Limb (tissue), 2 donors: ENCODE measurements around the gene SIKE1.
"Not testable (repeated sequence)": the region's sequence is repeated elsewhere in the genome, so short reads cannot be mapped to it uniquely, and the experiment has no call there.

Experiments
- DNase-seq, 2 donors: peaks; one replicate each; pipeline ENCODE4 v3.0.0-alpha.2; 2016; ENCODE audit errors: extremely low spot score in 2 of 2

The SIKE1 gene

DNA sequence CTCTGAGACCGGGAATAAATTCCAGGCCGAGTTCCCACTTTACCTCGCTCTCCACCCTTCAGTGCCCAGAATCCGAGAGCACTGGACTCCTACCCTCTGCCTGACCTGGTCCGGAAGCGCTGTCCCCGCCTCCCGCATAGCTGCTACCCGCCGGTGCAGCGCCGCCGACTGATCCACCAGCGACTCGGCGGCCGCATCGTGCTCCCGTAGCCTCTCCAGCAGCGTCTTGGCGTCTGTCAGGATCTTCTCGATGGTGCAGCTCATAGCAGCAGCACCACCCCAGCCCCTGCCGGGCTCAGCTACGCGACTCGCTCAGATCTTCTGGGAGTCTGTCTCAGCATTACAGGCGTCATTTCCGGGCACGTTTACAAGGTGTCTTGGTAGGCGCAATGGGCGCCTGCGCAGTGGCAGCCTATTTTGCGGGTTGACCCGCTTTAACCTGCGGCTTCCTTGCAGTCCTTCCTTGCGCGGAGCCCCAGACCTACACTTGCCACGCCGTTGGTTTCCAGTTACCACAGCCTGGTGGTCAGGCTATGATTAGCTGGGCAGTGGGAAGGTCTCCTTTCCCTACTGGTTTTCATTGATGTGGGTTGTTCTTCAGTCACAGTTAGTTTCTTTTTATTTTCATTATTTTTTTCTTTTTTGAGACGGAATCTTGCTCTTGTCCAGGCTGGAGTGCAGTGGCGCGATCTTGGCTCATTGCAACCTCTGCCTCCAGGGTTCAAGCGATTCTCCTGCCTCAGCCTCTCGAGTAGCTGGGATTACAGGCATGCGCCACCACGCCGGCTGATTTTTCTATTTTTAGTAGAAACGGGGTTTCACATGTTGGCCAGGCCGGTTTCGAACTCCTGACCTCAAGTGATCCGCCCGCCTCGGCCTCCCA, at the start of gene SIKE1:
Gene SIKE1, minus strand, starts transcription at position 342 of the 883 bp plus-strand sequence. Its CDS starts 78 bp downstream, at position 264.
- peak; percentile 92 to 97 for DNase-seq

DNA sequence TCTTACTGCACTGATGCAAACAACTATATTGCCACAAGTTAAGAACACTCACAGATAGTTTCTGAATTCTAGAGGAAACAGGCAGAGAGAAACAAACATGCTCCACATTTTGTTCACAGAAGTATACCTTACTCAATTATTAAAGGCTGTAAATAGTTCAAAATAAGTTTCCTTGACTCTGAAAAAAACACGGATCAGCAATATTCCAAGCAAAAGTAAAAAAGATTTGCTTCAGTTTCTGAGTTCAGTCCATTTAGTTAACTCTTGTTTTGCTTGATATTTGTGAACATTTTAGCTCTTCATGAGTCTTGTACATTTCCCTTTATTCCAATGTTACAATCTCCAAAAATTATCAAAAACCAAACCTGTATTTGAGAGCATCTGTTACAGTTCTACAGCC, 49.6 kb upstream of the SIKE1 start:
- not testable (repeated sequence) for DNase-seq

DNA sequence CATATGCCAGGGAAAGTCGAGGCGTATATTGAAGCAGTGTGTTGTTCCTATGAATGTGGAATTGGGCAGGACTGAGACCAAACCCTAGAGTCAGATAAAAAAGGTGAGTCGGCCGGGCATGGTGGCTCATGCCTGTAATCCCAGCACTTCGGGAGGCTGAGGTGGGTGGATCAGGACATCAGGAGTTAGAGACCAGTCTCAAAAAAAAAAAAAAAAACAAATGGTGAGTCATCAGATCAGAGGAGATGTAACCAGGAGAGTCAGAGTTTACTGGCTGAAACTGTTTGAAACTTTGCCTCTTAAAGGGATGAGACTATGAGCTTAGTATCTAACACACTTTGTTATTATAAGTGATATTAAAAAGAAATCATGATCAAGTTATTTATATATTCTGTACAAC, 47.8 kb upstream of the SIKE1 start:
- no peak for DNase-seq

DNA sequence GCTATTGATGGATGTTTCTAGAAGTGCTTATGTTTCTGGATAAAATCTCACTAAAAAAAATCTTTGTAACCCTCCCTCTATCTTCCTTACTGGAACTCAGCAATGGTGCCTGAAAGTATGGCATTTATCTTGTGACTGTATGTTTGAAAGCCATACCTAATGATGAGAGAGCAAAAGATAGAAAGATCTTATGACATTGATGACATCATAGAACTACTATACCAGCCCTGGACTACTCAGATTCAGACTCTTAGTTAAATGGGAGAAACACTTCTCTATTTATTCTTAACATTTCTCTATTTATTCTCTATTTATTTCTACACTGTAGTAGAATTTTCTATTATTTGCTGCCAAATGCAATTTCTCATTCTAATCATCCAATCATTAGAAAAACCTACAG, 41.5 kb upstream of the SIKE1 start:
- no peak for DNase-seq

DNA sequence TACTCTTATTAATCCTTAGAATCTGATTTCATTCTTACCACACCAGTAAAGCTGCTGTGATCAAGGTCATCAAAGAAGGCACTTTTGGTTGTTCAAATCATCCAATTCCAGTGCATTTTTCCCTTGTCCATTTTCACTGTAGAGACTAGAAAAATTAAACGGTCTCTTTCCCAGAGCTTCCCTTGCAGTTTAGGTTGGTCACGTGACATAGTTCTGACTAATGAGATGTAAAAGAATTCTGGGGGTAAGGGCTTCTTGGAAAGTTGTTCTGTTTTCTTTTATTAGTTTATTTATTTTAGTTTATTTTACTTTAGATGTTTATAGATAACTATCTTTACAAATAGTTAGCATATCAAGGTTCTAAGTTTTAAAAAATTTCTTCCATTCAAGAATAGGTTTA, 39.9 kb upstream of the SIKE1 start:
- DNase-seq, result no peak

DNA sequence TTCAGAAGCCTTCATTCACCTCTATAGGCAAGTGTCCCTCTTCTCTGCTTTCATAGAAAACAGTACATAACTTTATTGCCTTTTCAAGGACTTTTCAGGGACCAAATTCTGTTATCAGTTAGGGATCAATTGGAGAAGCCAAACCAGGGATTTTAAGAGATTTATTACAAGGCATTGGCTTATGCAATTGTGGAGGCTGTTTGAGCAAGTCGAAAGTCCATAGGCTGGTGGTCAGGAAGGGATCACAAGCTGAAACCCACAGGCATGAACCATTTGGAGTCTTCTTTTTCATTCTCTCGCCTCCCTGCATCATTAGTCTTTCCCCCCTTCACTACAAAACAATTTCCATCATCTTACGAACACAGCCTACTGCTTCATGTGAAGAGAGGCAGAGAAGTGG, 39.4 kb upstream of the SIKE1 start:
- no peak for DNase-seq

DNA sequence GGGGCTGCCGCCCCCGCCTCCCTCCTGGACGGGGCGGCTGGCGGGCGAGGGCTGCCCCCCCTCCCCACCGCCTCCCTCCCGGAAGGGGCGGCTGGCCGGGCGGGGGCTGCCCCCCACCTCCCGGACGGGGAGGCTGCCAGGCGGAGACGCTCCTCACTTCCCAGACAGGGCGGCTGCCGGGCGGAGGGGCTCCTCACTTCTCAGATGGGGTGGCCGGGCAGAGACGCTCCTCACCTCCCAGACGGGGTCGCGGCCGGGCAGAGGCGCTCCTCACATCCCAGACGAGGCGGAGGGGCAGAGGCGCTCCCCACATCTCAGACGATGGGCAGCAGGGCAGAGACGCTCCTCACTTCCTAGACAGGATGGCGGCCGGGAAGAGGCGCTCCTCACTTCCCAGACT, 24.0 kb upstream of the SIKE1 start:
- DNase-seq, result not testable (repeated sequence)

DNA sequence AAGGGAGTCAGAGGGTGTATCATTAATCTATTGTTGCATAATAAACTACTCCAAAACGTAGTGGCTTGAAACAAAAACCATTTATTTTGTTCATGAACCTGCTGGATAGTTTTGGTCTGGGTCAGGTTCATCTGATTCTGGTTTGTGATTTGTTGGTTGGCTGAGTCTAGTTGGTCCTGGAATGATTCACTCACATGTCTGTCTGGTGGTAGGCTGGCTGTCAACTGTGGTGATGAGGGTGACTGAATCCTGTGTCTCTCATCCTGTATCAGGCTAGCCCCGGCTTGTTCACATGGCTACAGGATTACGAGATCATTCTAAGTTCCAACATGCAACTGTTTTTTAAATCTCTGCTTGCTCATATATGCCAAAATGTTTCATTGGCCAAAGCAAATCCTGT, 22.5 kb upstream of the SIKE1 start:
- DNase-seq, result no peak

DNA sequence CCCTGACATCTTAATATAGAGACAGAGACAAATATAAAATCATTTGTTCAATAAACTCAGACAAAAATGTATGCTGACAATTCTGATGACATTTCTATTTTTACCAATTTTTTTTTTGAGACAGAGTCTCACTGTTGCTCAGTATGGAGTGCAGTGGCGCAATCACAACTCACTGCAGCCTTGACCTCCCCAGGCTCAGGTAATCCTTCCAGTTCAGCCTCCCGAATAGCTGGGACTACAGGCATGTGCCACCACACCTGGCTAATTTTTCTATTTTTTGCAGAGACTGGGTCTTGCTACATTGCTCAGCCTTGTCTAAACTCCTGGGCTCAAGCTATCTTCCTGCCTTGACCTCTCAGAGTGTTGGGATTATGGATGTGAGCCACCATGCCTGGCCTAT, 13.6 kb upstream of the SIKE1 start:
- no peak for DNase-seq

DNA sequence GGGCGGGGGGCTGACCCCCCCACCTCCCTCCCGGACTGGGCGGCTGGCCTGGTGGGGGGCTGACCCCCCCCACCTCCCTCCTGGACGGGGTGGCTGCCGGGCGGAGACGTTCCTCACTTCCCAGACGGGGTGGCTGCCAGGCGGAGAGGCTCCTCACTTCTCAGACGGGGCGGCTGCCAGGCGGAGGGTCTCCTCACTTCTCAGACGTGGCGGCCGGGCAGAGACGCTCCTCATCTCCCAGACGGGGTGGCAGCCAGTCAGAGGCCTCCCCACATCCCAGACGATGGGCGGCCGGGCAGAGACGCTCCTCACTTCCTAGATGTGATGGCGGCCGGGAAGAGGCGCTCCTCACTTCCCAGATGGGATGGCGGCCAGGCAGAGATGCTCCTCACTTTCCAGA, 10.1 kb upstream of the SIKE1 start:
- not testable (repeated sequence) for DNase-seq

DNA sequence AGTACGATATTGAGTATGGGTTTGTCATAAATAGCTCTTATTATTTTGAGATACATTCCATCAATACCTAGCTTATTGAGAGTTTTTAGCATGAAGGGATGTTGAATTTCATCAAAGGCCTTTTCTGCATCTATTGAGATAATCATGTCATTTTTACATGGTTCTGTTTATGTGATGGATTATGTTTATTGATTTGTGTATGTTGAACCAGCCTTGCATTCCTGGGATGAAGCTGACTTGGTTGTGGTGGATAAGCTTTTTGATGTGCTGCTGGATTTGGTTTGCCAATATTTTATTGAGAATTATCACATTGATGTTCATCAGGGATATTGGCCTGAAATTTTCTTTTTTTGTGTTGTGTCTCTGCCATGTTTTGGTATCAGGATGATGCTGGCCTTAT, 6.0 kb upstream of the SIKE1 start:
- DNase-seq, result not testable (repeated sequence)

DNA sequence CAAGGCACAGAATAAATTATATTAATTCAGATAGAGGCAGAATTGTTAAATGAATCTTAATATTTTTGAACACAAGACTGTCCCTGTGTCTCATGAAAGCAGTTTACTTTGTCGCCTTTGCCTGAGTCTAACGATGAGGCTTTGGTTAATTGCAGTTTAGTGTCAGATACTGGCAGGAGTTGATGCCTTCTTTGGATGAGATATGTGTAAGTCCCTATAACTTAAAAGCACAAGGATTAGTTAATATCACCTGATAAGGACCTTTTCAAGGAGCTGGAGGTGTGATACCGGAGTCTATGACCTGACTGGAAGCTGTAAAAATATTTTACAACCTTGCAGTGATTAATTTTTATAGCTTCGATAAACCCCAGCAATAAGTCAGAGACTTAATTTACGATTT, 2.0 kb upstream of the SIKE1 start:
- no peak for DNase-seq

DNA sequence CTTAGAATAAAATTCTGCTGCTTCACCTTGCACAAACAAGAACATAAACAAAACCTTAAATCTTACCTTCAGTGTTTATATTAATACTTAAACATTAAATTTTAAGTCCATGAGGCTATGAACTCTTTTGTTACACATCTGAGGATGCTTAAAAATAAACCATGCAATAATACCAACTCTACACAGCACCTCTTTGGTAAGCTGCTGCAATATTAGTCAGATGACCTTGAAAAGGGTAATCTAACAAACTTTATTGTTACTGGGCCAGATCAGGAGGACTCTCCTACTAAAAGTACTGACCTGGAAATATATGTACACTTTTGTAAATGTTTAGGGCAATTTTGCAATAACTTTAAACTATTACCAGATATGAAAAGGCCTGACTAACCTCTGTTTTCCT, 763 bp downstream of the SIKE1 start:
- DNase-seq, result no peak

DNA sequence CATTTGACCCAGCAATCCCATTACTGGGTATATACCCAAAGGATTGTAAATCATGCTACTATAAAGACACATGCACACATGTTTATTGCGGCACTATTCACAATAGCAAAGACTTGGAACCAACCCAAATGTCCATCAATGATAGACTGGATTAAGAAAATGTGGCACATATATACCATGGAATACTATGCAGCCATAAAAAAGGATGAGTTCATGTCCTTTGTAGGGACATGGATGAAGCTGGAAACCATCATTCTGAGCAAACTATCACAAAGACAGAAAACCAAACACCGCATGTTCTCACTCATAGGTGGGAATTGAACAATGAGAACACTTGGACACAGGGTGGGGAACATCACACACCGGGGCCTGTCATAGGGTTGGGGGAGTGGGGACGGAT, 3.8 kb downstream of the SIKE1 start:
- not testable (repeated sequence) for DNase-seq

DNA sequence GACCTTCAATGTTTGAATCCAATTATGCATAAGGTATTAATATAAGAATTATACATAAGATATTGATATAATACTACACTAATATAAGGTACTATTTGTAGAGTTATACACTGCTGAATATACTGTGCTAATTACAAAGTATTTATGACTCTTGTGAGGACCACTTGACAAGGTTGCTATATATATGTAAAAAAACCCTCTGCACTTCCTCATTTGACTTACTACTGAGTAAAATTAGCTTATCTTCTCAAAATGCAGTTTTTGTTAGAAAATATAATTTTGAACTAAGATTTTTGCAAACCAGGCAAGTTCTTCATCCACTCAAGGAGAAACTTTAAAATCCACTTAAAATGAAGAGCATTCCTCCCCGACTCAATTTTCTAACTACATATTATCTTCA, 8.5 kb downstream of the SIKE1 start:
- no peak for DNase-seq

DNA sequence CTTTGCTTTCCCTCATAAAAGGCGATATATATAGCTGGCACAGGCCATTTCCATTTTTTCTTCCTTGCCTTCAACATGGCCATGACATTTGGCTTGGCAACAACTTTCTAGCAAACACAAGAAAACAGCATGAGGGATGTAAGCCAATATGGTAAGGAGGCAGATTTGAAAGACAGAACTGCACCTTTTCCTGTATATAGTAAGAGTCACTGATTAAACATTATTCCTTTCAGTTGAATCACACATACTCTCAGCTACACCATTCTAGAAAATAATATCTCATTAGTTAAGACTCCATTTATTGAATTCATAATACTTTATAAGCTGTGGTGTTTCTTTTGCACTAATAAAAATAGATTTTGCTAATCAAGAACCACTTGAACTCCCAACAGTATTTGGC, 9.5 kb downstream of the SIKE1 start:
- no peak for DNase-seq

DNA sequence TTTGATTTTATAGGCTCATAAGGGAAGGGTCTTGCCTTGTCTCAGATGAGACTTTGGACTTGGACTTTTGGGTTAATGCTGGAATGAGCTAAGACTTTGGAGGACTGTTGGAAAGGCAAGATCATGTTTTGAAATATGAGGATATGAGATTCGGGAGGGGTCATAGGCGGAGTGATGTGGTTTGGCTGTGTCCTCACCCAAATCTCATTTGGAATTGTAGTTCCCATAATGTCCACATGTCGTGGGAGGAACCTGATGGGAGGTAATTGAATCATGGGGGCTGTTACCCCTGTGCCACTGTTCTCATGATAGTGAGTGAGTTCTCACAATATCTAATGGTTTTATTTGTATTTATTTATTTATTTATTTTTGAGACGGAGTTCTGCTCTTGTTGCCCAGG, 15.8 kb downstream of the SIKE1 start:
- no peak for DNase-seq

DNA sequence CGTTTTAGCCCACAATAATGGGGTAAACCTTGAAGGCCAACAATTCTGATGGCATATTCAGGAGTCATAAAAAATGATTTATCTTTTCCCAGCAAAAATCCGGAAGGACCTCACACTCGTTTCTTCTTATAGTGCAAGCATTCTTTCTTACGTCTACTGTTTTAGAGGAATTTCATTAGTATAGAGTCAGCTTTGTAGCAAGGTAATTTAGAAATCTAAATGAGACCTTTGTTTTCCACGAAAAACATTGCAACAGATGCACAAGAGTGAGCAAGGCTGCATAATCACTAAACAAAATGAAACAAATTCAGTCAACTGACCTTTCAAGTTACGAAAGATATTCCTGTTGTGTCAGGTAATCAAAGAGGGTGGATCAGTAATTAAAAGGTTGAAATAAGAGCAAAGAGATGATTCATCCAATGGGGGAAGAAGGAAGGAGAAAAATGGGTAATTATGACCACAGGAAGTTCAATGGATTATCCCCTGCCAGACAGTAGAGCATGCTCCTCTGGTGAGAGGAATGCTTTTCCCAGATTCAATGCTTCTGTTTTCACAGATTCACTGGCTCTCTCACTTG, 22.1 kb downstream of the SIKE1 start:
- no peak for DNase-seq

DNA sequence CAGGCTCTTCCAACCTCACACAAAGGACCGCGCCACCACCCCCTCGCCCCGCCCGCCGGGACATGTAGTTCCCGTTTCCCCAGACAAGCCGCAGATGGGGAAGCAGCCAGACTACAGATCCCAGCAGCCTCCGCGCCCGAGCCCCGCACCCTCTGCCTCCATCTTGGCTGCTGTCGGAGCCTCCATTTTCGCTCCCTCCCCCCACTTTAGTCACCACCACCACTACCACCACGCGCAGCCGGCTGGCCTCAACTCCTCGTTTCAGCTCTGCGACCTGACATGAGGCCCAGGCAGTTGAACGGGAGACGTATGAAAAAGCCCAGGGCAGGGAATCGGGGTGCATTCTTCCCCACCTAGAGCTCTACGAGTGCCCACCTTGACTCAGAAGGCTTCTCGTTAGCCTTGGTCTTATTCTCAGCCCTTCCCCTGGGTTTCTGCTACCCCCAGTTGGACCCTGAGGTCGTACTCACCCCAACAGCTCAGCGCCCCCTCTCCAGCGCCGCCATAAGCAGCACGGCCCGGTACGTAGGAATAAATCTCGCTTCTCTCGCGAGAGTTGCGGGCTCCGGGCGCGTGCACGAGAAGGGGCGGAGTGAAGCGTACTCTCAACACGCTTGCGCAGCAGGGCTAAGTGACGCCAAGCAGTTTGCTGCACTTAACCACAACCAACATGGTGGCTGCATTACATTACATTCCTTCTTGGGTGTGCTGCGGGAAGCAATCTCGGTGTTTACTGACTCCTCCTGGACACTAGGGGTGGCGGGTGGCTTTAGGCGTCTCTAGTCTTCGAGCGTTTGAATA, 22.8 kb downstream of the SIKE1 start, which contains the start of gene CSDE1:
Gene CSDE1, minus strand, starts transcription at position 530 of the 801 bp plus-strand sequence. CDS start 18,094 bp downstream, outside the sequence.
- peak; percentile 98 for DNase-seq

DNA sequence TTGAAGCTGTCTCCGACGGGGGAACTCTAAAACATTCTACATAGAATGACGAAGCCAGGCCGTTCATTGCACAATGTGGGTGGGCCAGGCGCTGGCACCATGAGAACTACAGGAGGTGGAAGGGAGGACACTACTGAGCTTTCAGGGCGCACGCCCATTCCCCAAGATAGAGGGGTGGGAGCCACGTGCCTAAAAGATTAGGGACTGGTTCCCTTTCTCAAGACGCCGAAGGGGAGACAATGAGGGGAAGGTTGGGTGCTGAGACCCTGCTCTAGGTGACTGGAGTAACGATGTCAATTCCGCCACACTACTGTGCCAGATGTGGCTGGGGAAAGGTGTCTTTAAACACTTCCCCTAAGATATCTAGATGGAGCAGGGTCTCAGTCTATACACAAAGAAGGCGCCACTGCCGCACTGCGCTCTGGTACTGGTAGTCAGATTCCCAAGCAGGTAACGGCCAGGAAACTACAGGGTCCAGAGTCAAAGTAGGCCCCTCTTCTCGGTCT, 23.5 kb downstream of the SIKE1 start:
- no peak for DNase-seq

DNA sequence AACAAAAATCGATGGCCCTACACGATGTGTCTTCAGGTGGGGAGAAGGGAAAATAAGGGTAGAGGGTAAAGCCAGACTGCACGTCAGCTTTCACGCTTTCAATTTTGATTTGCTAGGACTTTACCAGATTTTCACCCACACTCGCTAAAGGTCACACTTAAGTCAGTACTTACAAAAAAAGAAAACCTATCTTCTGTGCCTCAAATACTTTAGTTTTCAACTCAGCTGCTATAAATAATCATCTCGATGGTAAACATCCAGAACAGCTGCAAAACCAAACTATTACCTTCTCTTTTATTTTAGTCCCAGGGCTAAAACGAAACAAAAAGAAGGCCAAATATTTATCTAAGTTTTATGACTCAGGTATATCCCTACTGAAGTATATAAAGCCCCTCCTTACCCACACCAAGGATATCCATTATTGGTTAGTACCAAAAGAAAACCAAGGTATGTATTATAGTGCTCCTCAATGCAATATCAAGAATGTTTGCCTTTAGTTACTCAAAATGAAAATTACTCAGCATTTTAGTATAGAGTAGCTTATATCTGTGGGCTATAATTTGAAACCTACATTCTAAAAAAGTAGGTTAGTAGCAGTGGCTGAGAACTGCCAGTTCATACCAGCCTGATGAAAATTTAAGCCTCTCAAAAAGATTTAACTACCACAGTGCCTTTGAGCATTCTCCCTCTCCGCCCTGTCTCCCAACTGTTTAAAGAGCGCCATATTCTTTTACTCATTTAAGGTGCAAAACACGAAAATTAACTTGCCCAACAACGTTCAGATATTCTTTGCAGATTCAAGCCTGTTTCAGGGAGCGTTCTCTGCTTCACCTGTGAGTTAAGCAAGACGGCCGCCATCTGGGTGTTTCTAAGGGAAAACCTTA, 24.2 kb downstream of the SIKE1 start:
- DNase-seq, result no peak
